Type B pancreatic cell (in vitro differentiated cells): Measurements from ENCODE around the gene CASKIN2. TPM values are rescaled to one million over a fixed set of nuclear protein-coding genes. Genes with fewer than 3 reads are reported as not detected.

Experiments used
- DNase-seq: peaks from one replicate; pipeline ENCODE4 v3.0.0; 2021; ENCODE audit warnings: mixed read lengths; ENCODE audit not compliant: unreplicated experiment; ENCODE audit errors: extremely low spot score
- H3K27ac Mint-ChIP-seq: 2 replicates; pipeline ENCODE4 v1.8.0; 2021; ENCODE audit warnings: mild to moderate bottlenecking, mixed read lengths
- H3K27me3 Mint-ChIP-seq: 2 replicates; pipeline ENCODE4 v1.8.0; 2021; ENCODE audit warnings: mixed read lengths
- H3K36me3 Mint-ChIP-seq: 2 replicates; pipeline ENCODE4 v1.8.0; 2021; ENCODE audit warnings: mixed read lengths
- H3K4me1 Mint-ChIP-seq: one replicate; pipeline ENCODE4 v1.8.0; 2021; ENCODE audit warnings: mixed read lengths; ENCODE audit not compliant: unreplicated experiment
- H3K4me3 Mint-ChIP-seq: 2 replicates; pipeline ENCODE4 v1.8.0; 2021; ENCODE audit warnings: mild to moderate bottlenecking, mixed read lengths
- H3K9me3 Mint-ChIP-seq: 2 replicates; pipeline ENCODE4 v1.8.0; 2021; ENCODE audit warnings: mixed read lengths
- CTCF ChIP-seq: fragments of 200-600 bp; sonication (generic); conservative IDR thresholded peaks from 2 replicates; pipeline ENCODE4 v1.5.0; 2021; ENCODE audit warnings: antibody characterized with exemption, mild to moderate bottlenecking
- total RNA-seq: library from RNA; stranded (reverse); gene quantifications from 2 replicates; pipeline ENCODE4 v1.2.1, GENCODE V29; 2021; ENCODE audit warnings: low replicate concordance

Gene CASKIN2
- total RNA-seq, 1 donor from 2014 or later = 31.2 TPM

DNA sequence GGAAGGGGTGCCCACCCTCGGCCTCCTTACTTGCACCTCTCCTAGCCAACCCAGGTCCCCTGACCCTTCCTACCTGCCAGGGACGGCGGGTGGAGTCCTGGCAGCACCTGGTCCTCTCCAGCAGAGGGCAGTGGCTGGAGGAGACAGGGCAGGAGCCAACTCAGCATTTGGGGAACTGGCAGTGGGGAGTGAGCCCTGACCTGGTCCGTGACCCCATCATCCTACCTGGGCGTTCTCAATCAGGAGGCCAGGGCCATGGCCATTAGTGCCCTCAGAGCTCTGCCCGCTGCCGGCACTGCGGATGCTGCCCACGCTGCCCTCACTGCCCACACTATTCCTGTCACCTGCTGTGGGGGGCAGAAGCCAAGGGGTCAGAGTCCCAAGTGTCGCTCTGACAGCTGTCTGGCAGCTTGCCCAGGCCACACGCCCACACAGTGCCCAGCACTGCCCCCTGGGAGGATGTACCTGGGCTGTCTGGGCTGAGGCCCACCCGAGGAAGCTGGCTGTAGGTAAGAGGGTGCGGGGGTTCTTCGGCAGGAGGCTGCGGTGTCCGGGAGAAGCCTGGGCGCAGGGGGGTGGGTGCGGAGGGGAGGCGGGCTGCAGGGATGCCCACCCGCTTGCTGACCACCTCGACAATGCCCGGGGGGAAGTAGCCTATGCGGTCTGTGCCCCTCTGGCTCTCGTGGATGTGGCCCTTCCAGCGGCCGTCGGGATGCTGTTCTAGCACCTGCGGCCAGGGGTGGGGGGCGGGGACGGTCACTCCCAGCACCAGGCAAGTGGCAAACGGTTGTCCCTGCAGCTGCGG is 10.8 kb downstream of the CASKIN2 start:
- Mint-ChIP-seq H3K27ac (no peak overlapping the region), H3K27me3 (no peaks in the 10 kb centered on the region), H3K9me3 (no peaks in the 10 kb centered on the region), H3K36me3 (no peaks in the 10 kb centered on the region), H3K4me1 (peaks cover 8% of the 10 kb centered on the region), H3K4me3 (no peak overlapping the region)
- no peak for DNase-seq
- TF ChIP-seq CTCF = peak; percentile 66

DNA sequence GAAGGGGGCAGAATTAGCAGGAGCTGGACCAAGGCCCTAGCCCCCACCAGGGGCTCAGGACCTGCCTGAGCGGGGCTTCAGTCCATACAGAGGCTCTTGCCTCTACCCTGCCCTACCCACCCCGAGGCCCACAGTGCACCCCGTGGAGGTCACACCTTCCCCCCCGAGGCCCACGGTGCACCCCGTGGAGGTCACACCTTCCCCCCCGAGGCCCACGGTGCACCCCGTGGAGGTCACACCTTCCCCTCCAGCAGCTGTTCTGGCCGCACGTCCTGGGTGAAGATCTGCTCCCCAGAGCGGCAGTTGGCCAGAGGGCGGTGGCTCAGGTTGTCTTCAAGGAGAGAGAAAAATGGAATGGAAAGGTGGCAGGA is 11.4 kb downstream of the CASKIN2 start:
- Mint-ChIP-seq H3K9me3 (no peaks in the 10 kb centered on the region), H3K27ac (no peak overlapping the region), H3K4me1 (peaks cover 5% of the 10 kb centered on the region), H3K36me3 (no peaks in the 10 kb centered on the region), H3K4me3 (no peak overlapping the region), H3K27me3 (no peaks in the 10 kb centered on the region)
- no peak for TF ChIP-seq CTCF
- no peak for DNase-seq

GRCh38 chr17:75503337-75503950 is 11.9 kb downstream of the CASKIN2 start:
- H3K27me3 Mint-ChIP-seq = no peaks in the 10 kb centered on the region
- no peaks in the 10 kb centered on the region for H3K36me3 Mint-ChIP-seq
- DNase-seq = no peak
- no peak for TF ChIP-seq CTCF
- H3K27ac Mint-ChIP-seq = no peak overlapping the region
- no peaks in the 10 kb centered on the region for H3K4me1 Mint-ChIP-seq
- no peaks in the 10 kb centered on the region for H3K9me3 Mint-ChIP-seq
- H3K4me3 Mint-ChIP-seq = no peak overlapping the region

- H3K36me3 Mint-ChIP-seq = no peaks in the 10 kb centered on the region
- no peaks in the 10 kb centered on the region for H3K4me1 Mint-ChIP-seq
- H3K4me3 Mint-ChIP-seq = no peak overlapping the region
- no peak for TF ChIP-seq CTCF
- no peaks in the 10 kb centered on the region for H3K27me3 Mint-ChIP-seq
- H3K27ac Mint-ChIP-seq = no peak overlapping the region
- H3K9me3 Mint-ChIP-seq = no peaks in the 10 kb centered on the region
- DNase-seq = no peak
Observed at GRCh38 chr17:75502721-75503329, 12.5 kb downstream of the CASKIN2 start.

DNA sequence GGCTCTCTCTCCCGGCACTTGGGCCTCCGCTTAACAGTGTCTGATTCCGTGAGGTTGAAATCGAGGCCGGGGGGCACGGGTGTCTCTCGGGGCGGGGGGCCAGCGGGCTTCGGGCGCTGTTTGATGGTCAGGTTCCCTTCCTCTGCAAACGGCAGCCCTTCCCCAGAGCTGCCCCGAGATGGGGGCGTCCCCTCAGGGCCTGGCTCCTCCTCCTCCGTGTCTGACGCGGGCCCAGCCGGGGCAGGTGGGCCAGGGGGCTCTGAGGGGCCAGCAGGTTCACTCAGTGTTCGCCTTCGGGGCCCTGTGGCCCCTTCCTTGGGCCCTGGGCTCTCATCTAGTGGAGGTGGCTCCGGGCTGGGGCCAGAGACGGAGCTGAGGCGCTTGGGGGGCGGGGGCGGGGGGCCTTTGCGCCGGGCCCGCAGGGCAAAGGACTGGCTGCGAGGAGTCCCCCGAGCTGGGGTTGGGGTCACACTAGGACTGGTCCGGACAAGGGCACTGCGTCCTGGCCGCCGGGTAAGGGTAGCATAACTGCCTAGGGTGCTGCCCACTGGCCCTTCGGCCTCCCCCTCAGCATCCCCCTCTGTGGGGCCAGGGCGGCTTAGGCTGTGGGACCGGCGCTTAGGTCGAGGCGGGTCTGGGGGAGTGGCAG is 13.1 kb downstream of the CASKIN2 start:
- Mint-ChIP-seq H3K9me3 (no peaks in the 10 kb centered on the region), H3K36me3 (no peaks in the 10 kb centered on the region), H3K4me1 (no peaks in the 10 kb centered on the region), H3K27ac (no peak overlapping the region), H3K4me3 (no peak overlapping the region), H3K27me3 (no peaks in the 10 kb centered on the region)
- DNase-seq = no peak
- no peak for TF ChIP-seq CTCF
